Endometrial microvascular endothelial cells (primary cell): Measurements from ENCODE around the gene UNC13D. TPM values are rescaled to one million over a fixed set of nuclear protein-coding genes. Genes with fewer than 3 reads are reported as not detected.

Experiments
- in situ Hi-C: cut with HindIII; loops from 2 replicates; pipeline ENCODE4 v1.10.0; 2017; ENCODE audit warnings: low sequenced_read_pairs, low pct_unique_long_range_greater_than_20kb; ENCODE audit errors: inconsistent ontology term
- total RNA-seq: library from RNA; depleted of rRNA; stranded (reverse); fragments of >200 nt; gene quantifications from one replicate; pipeline ENCODE4 v1.2.3, GENCODE V29; 2015; ENCODE audit errors: inconsistent ontology term

UNC13D gene
- total RNA-seq, 1 donor from 2014 or later: 0.09 TPM

GRCh38 chr17:75839942-75840798, 4.0 kb downstream of the UNC13D start:
- in situ Hi-C loops: no loop called here

GRCh38 chr17:75838410-75838809, 5.8 kb downstream of the UNC13D start:
- in situ Hi-C loops: no loop called here

GRCh38 chr17:75837899-75838298, 6.3 kb downstream of the UNC13D start:
- in situ Hi-C loops: no loop called here

GRCh38 chr17:75836605-75837004, 7.6 kb downstream of the UNC13D start:
- in situ Hi-C loops: no loop called here

- in situ Hi-C loops: no loop called here
These were observed 8.6 kb downstream of the UNC13D start for GRCh38 chr17:75835654-75835987.

GRCh38 chr17:75834928-75835653, 9.1 kb downstream of the UNC13D start:
- in situ Hi-C loops: no loop called here

GRCh38 chr17:75834279-75834920, 9.8 kb downstream of the UNC13D start:
- in situ Hi-C loops: no loop called here

GRCh38 chr17:75832652-75833400, 11.4 kb downstream of the UNC13D start:
- in situ Hi-C loops: no loop called here

GRCh38 chr17:75832164-75832651, 12.0 kb downstream of the UNC13D start:
- in situ Hi-C loops: no loop called here

- in situ Hi-C loops: no loop called here
These were observed 13.1 kb downstream of the UNC13D start for GRCh38 chr17:75831032-75831571.

GRCh38 chr17:75830164-75831031, 13.8 kb downstream of the UNC13D start:
- in situ Hi-C loops: no loop called here

- in situ Hi-C loops: no loop called here
These were observed 14.5 kb downstream of the UNC13D start for GRCh38 chr17:75829747-75830146.

- in situ Hi-C loops: no loop called here
These were observed 15.5 kb downstream of the UNC13D start for GRCh38 chr17:75828741-75829140.

- in situ Hi-C loops: no loop called here
These were observed 16.2 kb downstream of the UNC13D start for GRCh38 chr17:75828076-75828400.

- in situ Hi-C loops: no loop called here
These were observed 16.7 kb downstream of the UNC13D start for GRCh38 chr17:75827308-75828075.

GRCh38 chr17:75826561-75827307, 17.5 kb downstream of the UNC13D start:
- in situ Hi-C loops: no loop called here
